H1 (cell line): Measurements from ENCODE around the gene BCAR3. TPM values are rescaled to one million over a fixed set of nuclear protein-coding genes. Genes with fewer than 3 reads are reported as not detected.

Experiments
- BACH1 ChIP-seq: IDR thresholded peaks from 2 replicates; pipeline ENCODE4 v1.6.1; 2012; ENCODE audit warnings: low read length, improper control_type of control experiment
- CTBP2 ChIP-seq: IDR thresholded peaks from 2 replicates; pipeline ENCODE4 v1.7.0; 2011; ENCODE audit warnings: borderline replicate concordance, mild to moderate bottlenecking, moderate library complexity, mixed read lengths, low read length; ENCODE audit not compliant: insufficient read depth, insufficient read length
- KDM1A ChIP-seq: fragments of 200-600, 300-600 bp; sonication (generic); IDR thresholded peaks from 2 replicates; pipeline ENCODE4 v1.7.1; 2016; ENCODE audit warnings: mild to moderate bottlenecking, low read length, borderline replicate concordance
- KDM5A ChIP-seq: fragments of 200-600 bp; IDR thresholded peaks from 2 replicates; pipeline ENCODE4 v1.7.1; 2012; ENCODE audit warnings: mild to moderate bottlenecking, low read length, inconsistent platforms, mixed read lengths
- RBBP5 ChIP-seq: IDR thresholded peaks from 2 replicates; pipeline ENCODE4 v1.7.1; 2012; ENCODE audit warnings: low read depth, mild to moderate bottlenecking, inconsistent platforms, low read length, moderate library complexity, borderline replicate concordance
- SIX5 ChIP-seq: IDR thresholded peaks from 2 replicates; pipeline ENCODE4 v1.6.1; 2011; ENCODE audit warnings: mild to moderate bottlenecking, low read depth, low read length
- SP4 ChIP-seq: IDR thresholded peaks from 2 replicates; pipeline ENCODE4 v1.6.1; 2012; ENCODE audit warnings: low read length, inconsistent platforms
- TAF7 ChIP-seq: optimal IDR thresholded peaks from 2 replicates; pipeline ENCODE3; 2011; ENCODE audit warnings: low read depth, mild to moderate bottlenecking, inconsistent platforms, low read length, moderate library complexity, borderline replicate concordance
- polyA plus RNA-seq, 7 experiments: library from polyadenylated mRNA; depleted of rRNA in 3 of 7; stranded (reverse) in 5 of 7; unstranded in 2 of 7; fragments of >200 nt in 5 of 7; fragments of 200-250 nt in 2 of 7; gene quantifications; 1 replicate in 5 of 7; 2 replicates in 1 of 7; 4 replicates in 1 of 7; pipeline versions ENCODE4 v1.2.1 to v1.2.3, GENCODE V29; 2011 to 2013; ENCODE audit warnings: missing spikeins in 2 of 7, mixed read lengths in 2 of 7
- total RNA-seq: library from RNA; stranded (reverse); fragmentation: NEBNext Ultra II Directional; extraction: Animal tissue kit (Norgen Biotek cat#: 25700); gene quantifications from 2 replicates; pipeline ENCODE4 v1.2.1, GENCODE V29; 2021
- TF ChIP-seq, protein P1 (sequence below): IDR thresholded peaks from 2 replicates; pipeline ENCODE4 v1.6.1; 2012; ENCODE audit warnings: inconsistent platforms

Gene BCAR3
- total and polyA plus RNA-seq, 2 of the 8 experiments (the other 6 are each of a cell fraction or from before 2014, with no cell fraction given), result 5.6 to 9.2 TPM

DNA sequence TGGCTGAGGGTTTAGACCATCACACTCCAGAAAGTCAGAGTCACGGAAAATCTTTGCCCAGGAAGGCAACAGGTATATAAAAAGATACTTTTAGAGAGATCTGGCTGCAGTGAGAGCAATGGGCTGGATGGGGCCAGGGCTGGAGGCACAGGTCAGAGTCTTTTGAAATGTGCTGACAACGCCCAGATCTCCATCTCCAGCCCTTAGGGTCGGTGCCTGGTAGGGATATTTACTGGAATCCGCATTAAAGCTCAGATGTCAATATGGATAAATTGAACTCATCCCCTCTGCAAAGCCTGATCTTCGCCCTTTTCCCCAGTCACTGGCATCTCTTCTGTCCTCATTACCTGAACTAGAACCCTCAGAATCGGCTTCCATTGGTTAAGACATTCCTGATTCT lies 82.2 kb downstream of the BCAR3 start (continued):
- TF ChIP-seq, protein P1, sequence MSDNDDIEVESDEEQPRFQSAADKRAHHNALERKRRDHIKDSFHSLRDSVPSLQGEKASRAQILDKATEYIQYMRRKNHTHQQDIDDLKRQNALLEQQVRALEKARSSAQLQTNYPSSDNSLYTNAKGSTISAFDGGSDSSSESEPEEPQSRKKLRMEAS, result no peak
- TF ChIP-seq KDM1A, result no peak
- TF ChIP-seq TAF7, result no peak
- no peak for TF ChIP-seq KDM5A
- no peak for TF ChIP-seq SIX5
- no peak for TF ChIP-seq SP4
- TF ChIP-seq CTBP2, result no peak
- TF ChIP-seq BACH1, result no peak
- no peak for TF ChIP-seq RBBP5
